Measurements from ENCODE around the gene EEPD1. TPM values are rescaled to one million over a fixed set of nuclear protein-coding genes. Genes with fewer than 3 reads are reported as not detected.

Gene EEPD1
- total and polyA plus RNA-seq, 2 donors, result 16.9 to 32.8 TPM

DNA sequence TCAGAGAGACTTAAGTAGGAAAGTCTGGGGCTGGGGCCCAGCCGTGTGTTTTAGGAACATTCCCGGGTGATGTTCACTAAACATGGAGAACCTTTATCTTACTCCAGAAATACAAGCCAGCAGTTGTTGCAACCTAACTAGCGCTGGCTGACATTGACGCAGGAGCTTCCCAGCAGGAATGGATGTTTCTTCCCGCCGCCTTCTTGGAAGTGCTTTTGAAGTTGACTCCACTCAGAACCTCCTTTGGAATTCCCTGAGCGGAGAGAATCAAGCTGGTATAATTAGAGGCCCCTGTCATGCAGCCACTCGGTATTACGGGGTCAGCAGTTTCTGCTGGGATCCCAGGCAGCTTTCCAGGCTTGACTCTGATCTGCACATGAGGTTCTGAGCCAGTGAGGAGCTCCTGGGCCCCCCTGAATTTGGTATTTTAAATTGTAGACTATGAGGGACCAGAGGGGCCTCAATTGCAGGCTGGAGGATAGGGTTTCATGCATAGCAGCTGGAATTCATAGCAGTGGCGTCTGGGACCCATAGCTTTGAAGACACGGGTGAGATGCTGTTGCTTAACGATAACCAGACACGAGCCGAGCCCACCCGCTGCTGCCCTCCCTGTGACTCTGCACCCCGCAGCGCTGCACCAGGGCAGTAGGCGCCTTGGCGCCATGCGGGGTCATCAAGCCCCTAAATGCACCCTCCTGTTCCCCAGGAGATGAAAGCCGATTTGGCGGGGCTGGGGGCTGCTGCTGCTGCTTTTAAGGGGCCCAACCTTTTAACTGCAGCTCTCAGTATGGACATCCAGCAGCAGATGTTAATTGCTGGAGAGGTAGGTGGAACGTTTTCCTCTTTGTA lies 61.8 kb downstream of the EEPD1 start:
- Histone ChIP-seq H3K9me3 (ENCODE audit: control insufficient read depth in 2 of 2, insufficient read depth in 1 of 2, low read length in 1 of 2) (no peaks in the 10 kb centered on the region), H3K27ac (ENCODE audit: low read depth in 1 of 2, low read length in 1 of 2) (no peak overlapping the region), H3K36me3 (ENCODE audit: control insufficient read depth in 2 of 2, insufficient read depth in 2 of 2, low read length in 1 of 2) (no peaks in the 10 kb centered on the region), H3K27me3 (ENCODE audit: control insufficient read depth in 2 of 2, insufficient read depth in 1 of 2, low read length in 1 of 2) (no peaks in the 10 kb centered on the region), H3K4me3 (ENCODE audit: low read length in 2 of 2) (no peak overlapping the region), H3K4me1 (ENCODE audit: control insufficient read depth in 2 of 2, insufficient read depth in 2 of 2, low read length in 2 of 2) (peaks cover 11 to 21% of the 10 kb centered on the region in 2 donors)
- WGBS, result 95% methylated on average over 23 of the region's 23 CpGs
- DNase-seq (ENCODE audit: low read depth in 6 of 9, low spot score in 9 of 9), result no peak

GRCh38 chr7:36215457-36215765 lies 62.4 kb downstream of the EEPD1 start:
- Histone ChIP-seq H3K4me3 (ENCODE audit: low read length in 2 of 2) (no peak overlapping the region), H3K27ac (ENCODE audit: low read depth in 1 of 2, low read length in 1 of 2) (no peak overlapping the region), H3K9me3 (ENCODE audit: control insufficient read depth in 2 of 2, insufficient read depth in 1 of 2, low read length in 1 of 2) (no peaks in the 10 kb centered on the region), H3K36me3 (ENCODE audit: control insufficient read depth in 2 of 2, insufficient read depth in 2 of 2, low read length in 1 of 2) (no peaks in the 10 kb centered on the region), H3K4me1 (ENCODE audit: control insufficient read depth in 2 of 2, insufficient read depth in 2 of 2, low read length in 2 of 2) (peaks cover 7 to 16% of the 10 kb centered on the region in 2 donors), H3K27me3 (ENCODE audit: control insufficient read depth in 2 of 2, insufficient read depth in 1 of 2, low read length in 1 of 2) (no peaks in the 10 kb centered on the region)
- WGBS, result 96% methylated on average over 2 of the region's 2 CpGs
- DNase-seq (ENCODE audit: low read depth in 6 of 9, low spot score in 9 of 9), result no peak

GRCh38 chr7:36216063-36216684 lies 63.1 kb downstream of the EEPD1 start:
- WGBS, result 97% methylated on average over 4 of the region's 4 CpGs
- no peak for DNase-seq (ENCODE audit: low read depth in 6 of 9, low spot score in 9 of 9)
- peaks cover 0 to 9% of the 10 kb centered on the region in 2 donors for H3K4me1 ChIP-seq (ENCODE audit: control insufficient read depth in 2 of 2, insufficient read depth in 2 of 2, low read length in 2 of 2)
- no peak overlapping the region for H3K4me3 ChIP-seq (ENCODE audit: low read length in 2 of 2)
- no peaks in the 10 kb centered on the region for H3K36me3 ChIP-seq (ENCODE audit: control insufficient read depth in 2 of 2, insufficient read depth in 2 of 2, low read length in 1 of 2)
- H3K27ac ChIP-seq (ENCODE audit: low read depth in 1 of 2, low read length in 1 of 2), result no peak overlapping the region
- no peaks in the 10 kb centered on the region for H3K9me3 ChIP-seq (ENCODE audit: control insufficient read depth in 2 of 2, insufficient read depth in 1 of 2, low read length in 1 of 2)
- H3K27me3 ChIP-seq (ENCODE audit: control insufficient read depth in 2 of 2, insufficient read depth in 1 of 2, low read length in 1 of 2), result no peaks in the 10 kb centered on the region

DNA sequence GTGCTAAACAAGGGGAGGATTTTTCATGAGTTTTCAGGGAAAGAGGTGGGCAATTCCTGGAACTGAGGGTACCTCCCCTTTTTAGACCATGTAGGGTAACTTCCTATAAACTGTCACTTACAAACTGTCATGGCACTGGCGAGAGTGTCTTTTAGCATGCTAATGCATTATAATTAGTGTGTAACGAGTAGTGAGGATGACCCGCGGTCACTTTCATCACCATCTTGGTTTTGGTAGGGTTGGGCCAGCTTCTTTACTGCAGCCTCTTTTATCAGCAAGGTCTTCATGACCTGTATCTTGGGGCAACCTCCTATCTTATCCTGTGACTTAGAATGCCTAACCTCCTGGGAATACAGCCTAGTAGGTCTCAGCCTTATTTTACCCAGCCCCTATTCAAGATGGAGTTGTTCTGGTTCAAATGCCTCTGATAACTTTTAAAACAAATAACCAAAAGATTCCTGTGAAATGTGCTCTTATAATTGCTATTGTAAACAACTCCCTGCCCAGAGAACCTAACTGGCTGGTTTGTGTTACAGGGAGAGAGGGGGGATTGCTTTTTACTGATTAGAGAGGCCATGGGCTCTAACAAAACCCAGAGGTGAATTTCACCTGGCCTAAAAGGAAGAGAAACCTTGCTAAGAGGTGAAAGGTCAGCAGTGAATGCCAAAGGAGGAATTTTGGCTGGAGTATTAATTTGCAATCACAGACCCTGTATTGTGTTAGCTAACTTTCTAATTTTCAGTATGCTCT lies 64.3 kb downstream of the EEPD1 start:
- 97% methylated on average over 4 of the region's 4 CpGs for WGBS

DNA sequence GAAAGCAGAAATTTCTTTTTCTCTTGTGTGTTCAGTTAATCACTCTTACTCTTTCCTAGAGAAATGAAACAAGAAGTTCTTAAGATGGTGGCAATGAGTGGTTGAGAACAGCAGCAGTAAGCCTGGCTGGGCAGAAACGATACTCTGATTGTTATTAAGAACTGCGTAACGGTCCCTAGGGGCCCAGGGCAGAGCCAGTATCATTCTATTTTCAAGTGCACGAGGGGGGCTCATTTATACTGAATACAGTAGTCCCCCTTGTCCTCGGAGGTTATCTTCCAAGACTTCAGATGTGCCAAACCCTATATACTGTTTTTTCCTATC lies 64.9 kb downstream of the EEPD1 start:
- no peaks in the 10 kb centered on the region for H3K36me3 ChIP-seq (ENCODE audit: control insufficient read depth in 2 of 2, insufficient read depth in 2 of 2, low read length in 1 of 2)
- H3K27ac ChIP-seq (ENCODE audit: low read depth in 1 of 2, low read length in 1 of 2), result no peak overlapping the region
- no peak for DNase-seq (ENCODE audit: low read depth in 6 of 9, low spot score in 9 of 9)
- H3K4me1 ChIP-seq (ENCODE audit: control insufficient read depth in 2 of 2, insufficient read depth in 2 of 2, low read length in 2 of 2), result peaks cover 0 to 6% of the 10 kb centered on the region in 2 donors
- 96% methylated on average over 5 of the region's 5 CpGs for WGBS
- H3K4me3 ChIP-seq (ENCODE audit: low read length in 2 of 2), result no peak overlapping the region
- no peaks in the 10 kb centered on the region for H3K9me3 ChIP-seq (ENCODE audit: control insufficient read depth in 2 of 2, insufficient read depth in 1 of 2, low read length in 1 of 2)
- H3K27me3 ChIP-seq (ENCODE audit: control insufficient read depth in 2 of 2, insufficient read depth in 1 of 2, low read length in 1 of 2), result no peaks in the 10 kb centered on the region

More for the DNA sequence above, 64.3 kb downstream of the EEPD1 start:
- Histone ChIP-seq H3K4me1 (ENCODE audit: control insufficient read depth in 2 of 2, insufficient read depth in 2 of 2, low read length in 2 of 2) (peaks cover 0 to 6% of the 10 kb centered on the region in 2 donors), H3K27ac (ENCODE audit: low read depth in 1 of 2, low read length in 1 of 2) (no peak overlapping the region), H3K36me3 (ENCODE audit: control insufficient read depth in 2 of 2, insufficient read depth in 2 of 2, low read length in 1 of 2) (no peaks in the 10 kb centered on the region), H3K9me3 (ENCODE audit: control insufficient read depth in 2 of 2, insufficient read depth in 1 of 2, low read length in 1 of 2) (no peaks in the 10 kb centered on the region), H3K4me3 (ENCODE audit: low read length in 2 of 2) (no peak overlapping the region), H3K27me3 (ENCODE audit: control insufficient read depth in 2 of 2, insufficient read depth in 1 of 2, low read length in 1 of 2) (no peaks in the 10 kb centered on the region)
- DNase-seq (ENCODE audit: low read depth in 6 of 9, low spot score in 9 of 9), result no peak

DNA sequence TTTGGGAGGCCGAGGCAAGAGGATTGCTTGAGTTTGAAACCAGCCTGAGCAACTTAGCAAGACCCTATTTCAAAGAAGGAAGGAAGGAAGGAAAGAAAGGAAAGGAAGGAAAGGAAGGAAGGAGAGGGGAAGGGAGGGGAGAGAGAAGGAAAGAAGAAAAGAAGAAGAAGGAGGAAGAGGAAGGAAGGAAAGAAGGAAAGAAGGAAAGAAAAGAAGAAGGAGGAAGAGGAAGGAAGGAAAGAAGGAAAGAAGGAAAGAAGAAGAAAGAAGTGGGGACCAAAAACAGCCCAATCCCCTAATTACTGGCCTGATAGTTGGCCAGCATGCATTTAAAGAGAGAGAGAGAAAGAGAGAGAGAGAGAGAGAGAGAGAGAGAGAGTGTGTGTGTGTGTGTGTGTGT lies 66.4 kb downstream of the EEPD1 start:
- 100% methylated on average over 1 of the region's 1 CpG for WGBS

GRCh38 chr7:36223851-36224250 lies 70.8 kb downstream of the EEPD1 start:
- no peak for DNase-seq (ENCODE audit: low read depth in 6 of 9, low spot score in 9 of 9)
- H3K4me1 ChIP-seq (ENCODE audit: control insufficient read depth in 2 of 2, insufficient read depth in 2 of 2, low read length in 2 of 2), result no peaks in the 10 kb centered on the region
- no peak overlapping the region for H3K4me3 ChIP-seq (ENCODE audit: low read length in 2 of 2)
- H3K27ac ChIP-seq (ENCODE audit: low read depth in 1 of 2, low read length in 1 of 2), result no peak overlapping the region
- no peaks in the 10 kb centered on the region for H3K9me3 ChIP-seq (ENCODE audit: control insufficient read depth in 2 of 2, insufficient read depth in 1 of 2, low read length in 1 of 2)
- no peaks in the 10 kb centered on the region for H3K27me3 ChIP-seq (ENCODE audit: control insufficient read depth in 2 of 2, insufficient read depth in 1 of 2, low read length in 1 of 2)
- H3K36me3 ChIP-seq (ENCODE audit: control insufficient read depth in 2 of 2, insufficient read depth in 2 of 2, low read length in 1 of 2), result no peaks in the 10 kb centered on the region

More for the DNA sequence above, 66.4 kb downstream of the EEPD1 start:
- DNase-seq (ENCODE audit: low read depth in 6 of 9, low spot score in 9 of 9), result no peak
- Histone ChIP-seq H3K27me3 (ENCODE audit: control insufficient read depth in 2 of 2, insufficient read depth in 1 of 2, low read length in 1 of 2) (no peaks in the 10 kb centered on the region), H3K9me3 (ENCODE audit: control insufficient read depth in 2 of 2, insufficient read depth in 1 of 2, low read length in 1 of 2) (no peaks in the 10 kb centered on the region), H3K4me3 (ENCODE audit: low read length in 2 of 2) (no peak overlapping the region), H3K36me3 (ENCODE audit: control insufficient read depth in 2 of 2, insufficient read depth in 2 of 2, low read length in 1 of 2) (no peaks in the 10 kb centered on the region), H3K27ac (ENCODE audit: low read depth in 1 of 2, low read length in 1 of 2) (no peak overlapping the region), H3K4me1 (ENCODE audit: control insufficient read depth in 2 of 2, insufficient read depth in 2 of 2, low read length in 2 of 2) (peaks cover 0 to 1% of the 10 kb centered on the region in 2 donors)

DNA sequence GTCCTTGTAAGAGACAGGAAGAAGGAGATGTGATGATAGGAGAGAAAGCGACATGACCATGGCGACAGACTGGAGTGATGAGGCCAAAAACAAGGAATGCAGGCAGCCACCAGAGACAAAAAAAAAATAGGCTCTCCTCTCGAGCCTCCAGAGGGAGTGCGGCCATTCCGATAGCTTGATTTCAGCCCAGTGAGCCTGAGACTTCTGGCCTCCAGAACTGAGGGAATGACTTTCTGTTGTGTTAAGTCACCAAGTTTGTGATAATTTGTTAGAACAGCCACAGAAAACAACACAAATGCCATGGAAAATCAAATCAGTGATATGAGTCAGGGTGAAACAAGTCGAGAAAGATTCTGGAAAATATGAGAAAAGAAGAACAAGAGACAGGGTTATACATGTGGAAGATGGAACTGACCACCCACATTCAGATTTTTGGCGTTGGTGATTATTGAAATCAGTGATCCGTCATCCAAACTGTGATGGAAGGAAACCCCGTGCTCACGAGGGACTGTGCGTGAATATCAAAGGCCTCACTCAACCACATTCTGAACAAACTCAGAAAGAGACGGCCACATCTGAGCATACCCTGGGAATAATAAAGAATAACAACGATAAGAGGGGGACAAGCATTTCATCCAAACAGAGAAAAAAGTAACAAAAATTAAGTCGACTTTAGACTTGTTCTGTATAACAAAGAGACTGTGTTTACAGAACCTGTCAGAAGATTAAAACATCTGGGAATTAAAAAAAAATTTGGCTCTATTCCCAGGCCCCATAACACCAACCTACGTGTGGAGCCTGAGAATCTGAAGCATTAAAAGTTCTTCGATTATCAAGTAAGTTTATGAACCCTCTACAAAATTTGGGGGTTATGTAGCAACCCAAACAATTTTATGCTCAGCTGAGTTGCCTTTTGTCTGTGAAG lies 72.1 kb downstream of the EEPD1 start:
- Histone ChIP-seq H3K4me1 (ENCODE audit: control insufficient read depth in 2 of 2, insufficient read depth in 2 of 2, low read length in 2 of 2) (no peaks in the 10 kb centered on the region), H3K27me3 (ENCODE audit: control insufficient read depth in 2 of 2, insufficient read depth in 1 of 2, low read length in 1 of 2) (no peaks in the 10 kb centered on the region), H3K9me3 (ENCODE audit: control insufficient read depth in 2 of 2, insufficient read depth in 1 of 2, low read length in 1 of 2) (no peaks in the 10 kb centered on the region), H3K36me3 (ENCODE audit: control insufficient read depth in 2 of 2, insufficient read depth in 2 of 2, low read length in 1 of 2) (no peaks in the 10 kb centered on the region), H3K27ac (ENCODE audit: low read depth in 1 of 2, low read length in 1 of 2) (no peak overlapping the region), H3K4me3 (ENCODE audit: low read length in 2 of 2) (no peak overlapping the region)
- no peak for DNase-seq (ENCODE audit: low read depth in 6 of 9, low spot score in 9 of 9)
- 87% methylated on average over 16 of the region's 16 CpGs for WGBS

All from thymus (tissue), 11 donors.